Superior temporal gyrus (tissue), 1 donor: Measurements from ENCODE around the gene RAI1.

Source experiments
- DNase-seq: peaks from one replicate; pipeline ENCODE4 v3.0.0-alpha.2; 2016; ENCODE audit errors: extremely low spot score

Gene RAI1

DNA sequence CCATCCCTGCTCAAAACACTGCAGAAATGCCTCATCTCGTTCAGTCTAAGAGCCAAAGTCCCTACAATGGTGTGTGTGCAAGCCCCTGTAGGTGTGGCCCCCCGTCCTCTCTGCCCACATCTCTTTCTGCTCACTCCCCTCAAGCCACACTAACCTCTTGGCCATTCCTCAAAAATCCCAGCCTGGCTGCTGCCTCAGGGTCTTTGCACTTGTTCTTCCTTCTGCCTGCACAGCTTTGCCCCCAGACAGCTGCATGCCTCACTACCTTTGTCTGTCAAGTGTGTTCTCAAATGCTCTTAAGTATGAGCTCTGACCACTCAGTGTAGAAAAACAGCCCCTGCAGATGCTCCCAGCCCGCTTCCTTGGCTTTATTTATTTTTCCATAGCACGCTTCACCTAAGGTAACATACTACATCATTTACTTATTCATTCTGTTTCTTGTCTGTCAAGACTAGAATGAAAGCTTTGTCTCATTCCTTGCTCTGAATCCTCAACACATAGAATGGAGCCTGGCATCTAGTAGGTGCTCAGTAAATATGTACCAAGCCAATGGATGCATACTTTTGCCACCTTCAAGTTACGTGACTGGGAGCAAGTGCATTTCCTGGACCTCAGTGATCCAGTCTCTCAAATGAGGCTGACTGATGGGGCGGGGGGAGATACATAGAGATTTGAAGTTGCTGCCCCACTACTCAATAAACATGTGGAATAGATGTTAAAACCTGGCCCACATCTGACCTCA, 38.1 kb downstream of the RAI1 start:
- DNase-seq, result no peak

DNA sequence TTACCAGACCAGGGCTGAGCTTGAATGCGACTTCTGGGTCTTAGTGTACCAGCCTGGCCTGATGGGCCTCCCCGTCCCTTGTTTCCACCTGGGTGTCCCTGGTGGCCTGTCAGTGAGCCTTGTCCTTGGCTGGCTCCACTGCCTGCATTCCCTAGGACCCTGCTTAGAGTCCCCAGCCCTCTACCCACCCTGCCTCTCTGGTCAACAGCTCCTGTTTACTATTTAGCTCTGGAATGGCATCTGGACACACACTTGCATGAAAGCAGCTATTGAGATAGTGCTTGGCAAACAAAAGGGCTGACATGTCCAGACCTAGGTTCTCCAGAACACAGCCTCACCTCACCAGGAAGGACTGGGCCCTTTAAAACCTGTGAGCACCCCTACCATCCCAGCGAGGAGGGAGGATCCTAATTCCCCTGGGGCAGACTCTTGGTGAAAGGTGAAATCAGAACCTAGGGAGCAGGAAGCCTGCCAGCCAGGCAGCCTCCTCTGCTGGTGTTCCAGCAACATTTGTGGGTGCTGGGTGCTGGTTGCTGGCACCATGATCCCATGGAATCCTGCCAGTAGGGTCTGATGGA, 38.8 kb downstream of the RAI1 start:
- DNase-seq, result no peak

DNA sequence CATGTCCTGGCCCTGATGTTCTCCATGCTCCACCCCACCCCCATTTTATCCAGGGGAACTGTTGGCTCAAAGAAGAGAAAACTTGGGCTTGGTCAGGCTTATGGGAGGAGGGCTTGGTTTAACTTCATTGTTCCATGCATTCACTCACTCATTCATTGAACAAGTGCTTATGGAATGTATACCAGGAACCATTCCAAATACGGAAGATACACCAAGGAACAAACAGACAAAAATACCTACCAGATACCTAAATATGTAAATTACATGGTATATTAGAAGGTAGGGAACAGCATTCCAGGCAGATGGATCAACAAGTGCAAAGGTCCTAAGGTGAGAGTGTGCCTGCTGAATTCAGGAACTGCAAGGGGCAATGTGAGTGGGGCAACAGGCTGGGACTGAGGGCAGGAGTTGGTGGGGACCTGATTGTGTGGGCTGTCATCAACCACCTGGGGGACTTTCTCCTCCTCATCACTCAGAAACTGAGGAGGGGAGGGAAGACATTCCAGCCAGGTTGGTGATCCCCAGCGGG, 39.9 kb downstream of the RAI1 start:
- no peak for DNase-seq

DNA sequence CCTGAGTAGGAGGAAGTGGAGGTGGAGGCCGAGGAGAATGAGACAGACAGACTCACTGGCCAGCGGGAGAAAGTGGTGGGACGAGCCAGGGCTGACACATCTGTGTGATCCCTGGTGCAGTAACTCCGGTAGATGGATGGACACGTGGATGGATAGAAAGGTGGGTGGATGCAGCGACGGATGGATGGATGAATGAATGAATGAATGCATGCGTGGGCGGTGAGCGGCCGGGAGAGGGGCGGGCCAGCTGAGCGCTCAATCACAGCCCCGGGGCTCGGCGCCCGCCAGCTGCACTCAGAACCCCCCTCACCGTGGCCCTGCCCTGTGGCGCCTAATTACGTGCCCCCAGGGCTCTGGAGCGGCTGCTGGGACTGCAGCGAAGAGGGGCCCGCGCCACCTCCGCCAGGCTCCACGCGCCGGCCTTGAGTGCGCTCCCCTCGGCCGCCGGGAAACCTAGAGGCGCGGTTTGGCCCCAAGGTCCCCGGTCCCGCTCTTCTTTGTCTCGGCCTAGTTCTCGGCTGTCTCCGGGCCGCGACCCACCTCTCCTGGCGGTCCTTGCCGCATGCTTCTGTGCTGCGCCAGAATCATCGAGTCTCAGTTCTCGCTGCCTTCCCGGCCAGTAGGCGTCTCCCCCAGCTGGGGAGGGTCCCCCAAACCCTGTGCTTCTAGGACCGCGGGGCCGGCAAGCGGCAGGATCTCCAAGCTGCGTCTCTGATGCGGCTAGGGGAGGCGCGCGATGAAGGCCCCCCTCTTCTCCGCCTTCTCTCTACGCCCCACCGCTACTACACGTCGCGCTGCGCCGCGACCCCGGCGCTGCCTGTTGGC, 41.0 kb downstream of the RAI1 start:
- no peak for DNase-seq

DNA sequence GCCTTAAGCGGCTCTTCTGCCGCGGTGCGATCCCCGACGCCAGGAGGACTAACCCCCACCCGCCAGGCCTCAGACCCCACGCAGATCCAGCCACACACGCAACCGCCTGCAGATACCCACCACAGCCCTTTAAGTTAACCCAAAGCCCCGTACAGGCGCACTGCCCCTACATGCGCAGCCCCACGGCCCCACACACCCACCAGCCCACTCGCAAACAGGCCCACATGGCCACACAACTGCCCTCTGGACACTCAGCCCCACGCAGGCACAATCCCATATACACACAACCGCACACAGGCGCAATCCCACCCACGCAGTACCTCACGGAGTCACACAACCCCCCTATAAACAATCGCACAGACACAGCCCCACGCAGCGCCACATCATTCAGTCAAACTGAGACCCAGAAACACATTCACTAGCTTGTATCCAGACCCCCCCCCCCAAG, 41.7 kb downstream of the RAI1 start:
- no peak for DNase-seq

DNA sequence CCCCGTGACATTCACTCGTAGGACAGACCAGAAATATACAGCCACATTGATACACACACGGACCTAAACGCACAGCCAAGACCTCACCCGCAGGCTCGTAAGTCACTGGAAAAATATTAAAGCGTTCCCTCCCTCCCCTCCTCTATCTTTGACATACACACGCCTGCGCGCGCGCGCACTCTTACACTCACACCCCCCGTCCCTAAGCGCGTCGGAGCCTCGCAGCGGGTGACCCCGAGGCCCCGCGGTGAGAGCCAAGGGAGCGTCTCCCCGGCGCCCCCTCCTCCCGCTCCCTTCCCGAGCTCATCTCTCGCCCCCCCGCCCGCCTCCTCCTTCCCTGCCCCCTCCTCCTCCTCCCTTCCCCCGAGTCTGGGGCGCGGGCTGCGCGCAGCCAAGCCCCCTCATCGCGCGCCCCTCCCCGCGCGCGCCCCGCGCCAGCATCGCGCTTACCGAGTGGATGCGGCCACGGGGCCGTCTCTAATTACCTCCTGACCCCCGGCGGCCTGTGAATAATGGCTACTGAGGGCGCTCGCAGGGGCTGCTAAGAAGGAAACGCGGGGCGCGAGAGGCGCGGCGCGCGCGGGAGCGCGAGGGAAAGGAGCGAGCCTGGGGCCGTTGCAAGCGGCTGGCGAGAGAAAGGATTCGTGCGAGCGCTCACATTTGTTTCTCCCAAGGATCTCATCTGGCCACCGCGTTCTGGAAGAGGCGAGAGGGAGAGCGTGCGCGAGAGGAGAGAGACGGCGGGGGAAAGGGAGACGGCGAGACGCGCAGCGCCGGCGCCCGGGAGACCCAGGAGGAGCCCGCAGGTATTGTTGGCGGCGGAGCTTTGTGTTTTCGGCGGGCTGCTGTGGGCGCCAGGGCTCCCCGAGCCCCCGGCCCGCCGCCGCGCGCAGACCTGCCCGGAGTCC, 42.4 kb downstream of the RAI1 start:
- no peak for DNase-seq

DNA sequence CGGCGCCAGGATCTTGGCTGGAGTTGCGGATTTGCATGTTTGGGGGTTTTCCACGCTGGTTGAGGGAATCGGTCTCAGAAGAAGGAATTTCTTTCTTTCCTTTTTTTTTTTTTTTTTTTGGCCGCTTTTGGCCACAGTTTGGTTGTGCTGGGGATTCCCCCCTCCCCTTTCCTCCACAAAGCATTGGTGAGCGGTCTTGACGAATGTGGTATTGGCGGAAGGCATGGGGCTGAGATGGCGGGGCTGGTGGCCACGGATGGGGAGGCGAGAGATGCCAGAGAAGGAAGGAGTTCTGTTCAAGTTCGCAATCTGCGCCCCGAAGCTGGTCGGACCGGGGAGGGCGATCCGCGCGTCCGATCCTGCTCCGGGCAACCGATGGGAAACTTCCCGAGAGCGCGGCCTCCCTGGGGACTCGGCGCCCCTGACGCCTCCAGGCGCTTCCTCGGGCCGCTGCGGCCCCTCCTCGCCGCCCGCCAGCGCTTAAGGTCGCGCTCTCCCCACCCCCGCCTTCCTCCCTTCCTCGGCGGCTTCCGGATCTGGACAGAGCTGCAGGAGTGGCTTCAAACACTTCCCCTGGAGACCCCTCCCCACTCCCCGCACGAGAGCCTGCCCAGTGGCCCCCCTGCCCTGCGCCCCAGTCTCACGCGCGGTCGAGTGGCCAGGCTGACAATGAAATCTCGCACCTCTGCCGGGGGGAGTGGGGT, 43.2 kb downstream of the RAI1 start:
- DNase-seq, result no peak

DNA sequence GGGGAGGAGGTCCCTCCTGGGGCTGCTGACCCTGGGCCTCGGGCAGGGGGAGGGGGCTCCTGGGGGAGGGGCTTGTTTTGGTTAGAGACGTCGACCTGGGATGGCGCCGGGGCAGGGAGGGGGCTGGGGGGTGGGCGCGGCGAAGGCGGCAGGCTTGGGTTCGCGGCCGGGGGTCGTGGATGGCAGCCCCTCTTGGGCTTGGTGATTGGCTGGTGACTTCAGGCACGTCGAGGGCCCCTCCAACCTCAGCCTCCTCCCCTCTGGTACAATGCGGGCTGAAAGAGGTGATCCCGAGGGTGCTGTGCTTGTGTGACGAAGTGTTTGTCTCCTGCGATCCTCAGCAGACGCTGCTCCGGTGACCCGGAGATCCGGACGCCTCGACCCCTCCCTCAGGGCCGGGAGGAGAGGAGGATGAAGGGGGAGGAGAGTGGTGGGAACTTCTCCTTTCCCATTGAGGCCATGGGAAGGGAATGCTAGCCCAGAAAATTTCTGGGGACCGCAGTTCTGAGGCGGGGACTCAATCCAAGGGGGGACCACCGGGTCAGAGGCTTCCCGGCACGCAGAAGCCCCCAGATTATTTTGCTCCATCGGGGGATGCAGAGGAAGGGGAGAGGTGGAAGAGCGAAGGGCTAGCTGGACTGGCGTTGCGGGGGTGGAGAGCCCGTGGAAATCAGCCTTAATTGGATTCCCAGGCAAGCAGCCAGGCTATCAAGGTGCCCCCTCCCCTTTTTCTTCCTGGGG, 43.9 kb downstream of the RAI1 start:
- DNase-seq, result no peak

DNA sequence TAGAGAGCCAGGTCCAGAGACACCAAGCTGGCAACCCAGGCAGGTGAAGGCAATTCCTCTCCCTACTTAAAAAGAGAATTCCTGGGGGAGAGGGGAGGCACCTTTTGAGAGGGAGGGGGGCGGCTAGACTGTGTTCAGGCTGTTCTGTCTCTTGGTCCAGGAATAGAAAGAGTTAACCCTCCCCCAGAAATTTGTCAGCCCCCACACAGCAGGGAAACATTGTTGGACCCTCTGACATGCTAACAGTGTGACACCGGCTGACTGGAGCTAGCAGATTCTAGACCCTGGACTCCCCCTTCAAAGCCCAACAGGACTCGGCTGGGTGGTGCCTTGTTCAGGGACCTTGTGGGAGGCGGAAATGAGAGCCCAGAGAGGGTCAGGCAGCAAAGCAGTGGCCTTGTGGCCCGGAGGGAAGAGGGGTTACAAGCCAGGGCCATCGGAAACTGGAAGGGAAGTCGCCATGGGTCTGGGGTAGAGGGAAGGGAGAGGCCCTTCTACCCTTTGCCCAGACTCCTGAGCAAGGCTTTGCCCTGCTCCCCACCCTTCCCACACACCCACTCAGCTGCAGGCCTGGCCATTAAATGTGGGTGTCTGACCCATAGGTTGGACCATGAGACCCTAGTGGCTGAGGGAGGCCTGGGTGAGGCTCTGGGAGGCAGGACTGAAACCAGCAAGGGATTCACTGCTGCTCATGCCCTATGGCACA, 44.6 kb downstream of the RAI1 start:
- no peak for DNase-seq

DNA sequence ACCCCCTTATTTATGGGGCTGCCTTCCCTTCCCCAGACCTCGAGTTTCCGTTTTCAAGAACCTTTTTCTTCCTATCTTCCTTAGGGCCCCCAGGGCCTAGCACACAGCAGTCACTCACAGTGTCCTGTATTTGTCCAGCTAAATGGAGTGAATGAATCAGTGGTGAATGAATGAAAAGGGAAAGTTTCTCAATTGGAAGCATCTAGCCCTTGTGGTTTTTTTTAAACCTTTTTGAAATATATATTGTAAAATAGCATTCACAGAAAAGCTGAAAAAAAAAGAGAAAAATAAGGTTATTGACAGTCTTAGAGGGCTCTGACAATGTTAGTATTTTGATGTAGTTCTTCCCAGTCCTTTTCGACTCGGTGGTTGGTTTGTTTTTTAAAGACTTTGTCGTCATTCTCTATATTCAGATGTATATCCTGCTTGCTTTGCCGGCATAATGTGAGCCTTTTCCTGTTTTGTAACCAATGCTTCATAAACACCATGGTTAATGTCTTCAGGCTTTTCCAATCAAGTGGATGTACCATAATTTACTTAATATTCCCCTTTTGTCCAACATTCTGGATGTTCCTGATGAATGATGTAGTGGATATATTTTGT, 45.3 kb downstream of the RAI1 start:
- peak; percentile 49 for DNase-seq

DNA sequence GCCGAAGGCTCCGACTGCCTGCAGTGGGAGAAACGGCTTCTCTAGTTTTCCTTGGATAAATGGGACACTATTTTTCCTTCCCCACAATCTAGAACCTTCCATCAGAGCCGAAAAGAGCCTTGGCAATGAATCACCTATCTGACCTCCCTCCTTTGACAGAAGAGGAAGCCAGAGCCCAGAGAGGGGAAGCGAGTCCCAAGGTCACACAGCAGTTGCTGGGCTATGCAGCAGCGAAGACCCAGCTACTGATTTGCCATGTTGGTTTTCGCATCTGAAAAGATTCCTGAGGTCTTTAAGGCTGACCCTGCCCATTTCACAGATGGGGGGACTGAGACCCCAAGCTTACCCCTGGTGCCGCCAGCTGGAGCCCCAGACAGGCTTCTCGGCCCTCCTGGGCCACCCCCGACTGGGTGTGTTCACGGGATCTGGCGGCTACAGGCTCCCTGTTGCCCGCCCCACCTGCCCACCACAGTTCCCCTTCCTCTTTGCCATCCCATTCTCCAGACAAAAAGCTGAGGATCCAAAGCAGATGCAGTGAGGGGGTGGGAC, 45.9 kb downstream of the RAI1 start:
- DNase-seq, result no peak

DNA sequence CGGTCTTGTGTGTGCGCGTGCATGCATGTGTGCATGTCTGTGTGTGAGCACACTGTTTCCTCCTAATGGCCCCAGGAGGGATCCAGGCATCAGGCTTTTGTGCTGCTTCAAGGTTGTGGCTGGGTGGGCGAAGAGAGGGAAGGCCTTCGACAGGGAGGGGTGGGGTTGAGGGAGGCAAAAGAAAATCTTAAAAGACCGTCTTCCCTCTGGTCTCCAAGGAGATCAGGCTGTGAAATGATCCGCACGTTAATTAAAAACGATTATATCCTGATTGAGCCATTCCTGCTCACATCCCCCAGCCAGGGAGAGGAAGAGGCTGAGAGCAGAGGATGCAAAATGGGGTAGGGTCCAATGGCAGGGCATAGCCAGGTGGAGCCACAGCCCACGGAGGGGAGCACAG, 46.9 kb downstream of the RAI1 start:
- no peak for DNase-seq

DNA sequence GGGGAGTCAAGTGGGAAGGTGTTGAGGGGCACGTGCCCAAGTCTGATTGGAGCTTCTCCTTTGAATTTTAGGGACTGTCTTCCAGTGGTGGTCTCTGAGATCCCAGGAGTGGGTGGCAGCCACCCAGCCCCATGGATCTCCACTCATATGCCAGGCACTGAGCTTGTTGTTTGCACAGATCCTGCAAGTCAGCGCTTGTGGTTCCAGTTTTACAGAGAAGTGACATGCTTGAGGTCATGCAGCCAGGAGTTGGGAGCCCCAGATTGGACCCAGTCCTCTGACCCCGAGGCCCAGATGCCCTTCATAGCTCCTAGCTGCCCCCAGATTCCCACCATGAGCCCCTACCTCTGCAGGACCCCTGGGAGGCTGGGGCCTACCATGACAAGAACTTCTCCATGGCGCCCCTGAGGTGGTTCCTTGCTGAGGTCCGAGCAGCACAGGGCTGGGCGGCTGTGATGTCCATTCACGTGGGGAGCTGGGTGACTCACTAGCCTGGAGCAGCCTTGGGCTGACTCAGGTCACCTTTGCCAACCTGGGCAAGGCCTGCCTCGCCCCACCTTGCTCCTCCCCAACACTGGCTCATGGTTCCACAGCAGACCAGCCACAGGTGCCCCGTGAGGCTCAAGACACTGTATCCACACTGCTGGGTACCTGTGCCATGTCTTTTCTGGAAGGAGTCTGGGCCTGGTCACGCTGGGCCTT, 47.4 kb downstream of the RAI1 start:
- no peak for DNase-seq

DNA sequence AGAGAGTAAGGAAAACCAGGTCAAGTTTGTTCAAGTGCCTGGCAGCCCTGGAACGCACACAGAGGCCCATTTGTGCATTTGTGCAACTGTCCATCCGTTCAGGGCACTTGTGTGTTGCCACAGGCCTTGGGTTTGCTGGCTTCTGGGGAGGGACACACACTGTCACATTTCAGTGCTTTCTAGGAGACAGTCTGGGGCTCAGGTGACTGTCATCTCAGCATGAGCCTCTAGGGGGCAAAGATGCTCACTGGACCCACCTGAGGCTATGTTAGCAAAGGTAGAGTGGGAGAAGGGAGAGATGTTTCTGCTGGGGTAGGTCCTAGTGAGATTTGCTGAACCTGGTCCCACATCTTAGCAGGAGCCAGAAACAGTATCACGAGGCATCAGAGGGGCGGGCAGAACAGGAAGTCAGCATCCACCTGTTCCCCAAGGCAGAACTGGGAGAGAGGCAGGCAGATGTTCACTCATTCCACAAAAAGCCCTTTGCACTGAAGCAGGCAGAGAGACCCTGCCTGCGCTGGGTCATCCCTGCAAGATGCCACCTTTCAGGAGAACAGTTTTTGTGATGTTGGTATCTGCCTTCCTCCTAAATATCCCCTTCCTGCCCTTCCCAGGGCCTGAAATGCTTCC, 48.5 kb downstream of the RAI1 start:
- peak; percentile 70 for DNase-seq

DNA sequence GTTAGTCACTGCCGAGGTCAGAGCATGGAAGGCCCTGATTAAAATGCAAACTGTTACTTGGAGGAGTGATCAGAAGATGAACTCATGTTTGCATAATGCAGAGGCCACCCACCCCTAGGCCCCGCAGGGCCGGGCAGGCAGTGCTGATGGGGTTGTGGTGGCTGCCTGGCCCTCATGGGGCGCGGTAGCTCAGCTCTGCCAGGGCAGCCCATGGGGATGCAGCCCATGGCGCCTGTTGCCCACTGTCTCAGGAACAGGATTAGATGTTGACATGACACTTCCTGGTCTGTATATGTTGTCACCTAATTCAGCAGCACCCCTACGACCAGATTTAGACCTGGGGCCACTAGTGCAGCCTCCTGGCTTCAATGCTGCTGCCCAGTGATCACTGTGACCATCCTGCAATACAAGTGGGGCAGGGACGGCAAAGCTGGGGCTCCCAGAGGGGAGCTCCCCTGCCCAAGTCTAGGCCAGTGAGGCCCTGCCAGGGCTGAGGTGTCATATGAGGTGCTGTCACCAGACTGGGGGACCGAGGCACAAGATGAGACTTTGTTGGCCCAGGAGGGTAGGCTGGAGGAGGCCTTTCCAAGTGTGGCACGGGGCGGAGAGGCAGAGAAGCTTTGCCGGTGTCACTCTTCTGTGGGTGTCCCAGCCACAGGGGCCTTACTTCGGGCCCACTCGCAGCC, 49.1 kb downstream of the RAI1 start:
- DNase-seq, result no peak

DNA sequence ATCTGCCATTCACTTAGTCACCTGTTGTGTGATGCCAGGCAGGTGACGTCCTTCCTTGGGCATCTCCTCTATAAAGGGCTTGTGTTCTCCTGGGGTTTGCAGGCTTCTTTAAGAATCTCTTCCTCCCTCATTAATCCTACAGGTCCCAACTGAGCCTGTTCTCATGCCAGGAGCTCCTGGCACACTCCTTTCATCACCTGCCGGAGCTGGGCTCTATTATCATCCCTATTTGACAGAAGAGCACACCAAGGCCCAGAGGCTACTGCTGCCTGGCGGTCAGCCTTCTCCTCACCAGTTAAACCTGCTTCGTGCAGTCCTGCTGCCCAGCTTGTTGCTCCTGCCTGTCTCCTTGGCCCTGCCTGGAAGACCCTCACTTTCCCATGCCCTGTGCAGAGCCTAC, 51.2 kb downstream of the RAI1 start:
- DNase-seq, result no peak
